Gastroesophageal sphincter (tissue), 3 donors: ENCODE measurements around the gene PIANP.

Experiments used
- CTCF ChIP-seq, 4 experiments: fragments of 200-600 bp in 2 of 4; fragments of 450-650 bp in 2 of 4; sonication (generic) in 1 of 4; IDR thresholded peaks; one replicate each; pipeline ENCODE4 v1.5.1; 2017 to 2019; ENCODE audit warnings: antibody characterized with exemption in 4 of 4, mild to moderate bottlenecking in 2 of 4, moderate library complexity in 2 of 4
- EP300 ChIP-seq: sonication (generic); formaldehyde crosslinking; IDR thresholded peaks from one replicate; pipeline ENCODE4 v1.6.1; 2017; ENCODE audit warnings: antibody characterized with exemption, mild to moderate bottlenecking
- POLR2A ChIP-seq, 2 donors: fragments of 450-650 bp; IDR thresholded peaks; one replicate each; pipeline ENCODE4 v1.6.1; 2017; ENCODE audit warnings: antibody characterized with exemption in 2 of 2, mild to moderate bottlenecking in 2 of 2, moderate library complexity in 1 of 2
- POLR2AphosphoS5 ChIP-seq: sonication (generic); formaldehyde crosslinking; IDR thresholded peaks from one replicate; pipeline ENCODE4 v1.6.1; 2017; ENCODE audit warnings: antibody characterized with exemption

- TF ChIP-seq POLR2AphosphoS5 (no peak), CTCF (IDR thresholded peaks at IDR 0.05) (no peak), EP300 (no peak), POLR2A (IDR thresholded peaks at IDR 0.05) (no peak)
Observed at GRCh38 chr12:6666211-6666610, 34.4 kb downstream of the PIANP start.
